Epithelial cell of esophagus (primary cell): ENCODE results near the gene CHN2.

Experiments
- DNase-seq: peaks from one replicate; pipeline ENCODE4 v3.0.0; 2010; ENCODE audit warnings: low read depth
- H3K4me3 ChIP-seq: 2 replicates; pipeline ENCODE4 v1.5.1; 2011; ENCODE audit warnings: mild to moderate bottlenecking, low read length, control low read depth
- CTCF ChIP-seq: IDR thresholded peaks from 2 replicates; pipeline ENCODE4 v1.5.1; 2011; ENCODE audit warnings: low read depth, mild to moderate bottlenecking, low read length, control low read depth, inconsistent platforms; ENCODE audit not compliant: insufficient read depth; ENCODE audit errors: missing control alignments

CHN2 gene

GRCh38 chr7:29185613-29186012 is 9.0 kb upstream of the CHN2 start:
- no peak for DNase-seq
- H3K4me3 ChIP-seq = no peak overlapping the region
- TF ChIP-seq CTCF = no peak

- peak; percentile 92 for TF ChIP-seq CTCF
- H3K4me3 ChIP-seq = no peak overlapping the region
- peak; percentile 62 for DNase-seq
Measured at GRCh38 chr7:29189743-29190201, 4.8 kb upstream of the CHN2 start.

- DNase-seq = peak; percentile 31
- no peak for TF ChIP-seq CTCF
Measured at GRCh38 chr7:29190349-29191045, 4.1 kb upstream of the CHN2 start.

GRCh38 chr7:29192323-29192722 is 2.3 kb upstream of the CHN2 start:
- TF ChIP-seq CTCF = no peak
- no peak overlapping the region for H3K4me3 ChIP-seq
- no peak for DNase-seq

More at GRCh38 chr7:29190349-29191045, 4.1 kb upstream of the CHN2 start:
- H3K4me3 ChIP-seq = no peak overlapping the region

- DNase-seq = no peak
- no peak for TF ChIP-seq CTCF
- H3K4me3 ChIP-seq = no peak overlapping the region
Measured at GRCh38 chr7:29192811-29193210, 1.8 kb upstream of the CHN2 start.

GRCh38 chr7:29193316-29194205 is 1.0 kb upstream of the CHN2 start:
- no peak for TF ChIP-seq CTCF
- no peak for DNase-seq
- H3K4me3 ChIP-seq = no peak overlapping the region
